ENCODE data around the gene PREX1.

The PREX1 gene

GRCh38 chr20:48644286-48644828 is 183.4 kb downstream of the PREX1 start:
- H3K4me3 ChIP-seq (ENCODE audit: low read depth, low read length): no peak overlapping the region
- no peak for TF ChIP-seq CTCF (IDR thresholded peaks at IDR 0.05; ENCODE audit: borderline replicate concordance, insufficient read depth, low read depth, low read length)

- TF ChIP-seq CTCF (IDR thresholded peaks at IDR 0.05; ENCODE audit: borderline replicate concordance, insufficient read depth, low read depth, low read length): no peak
- H3K4me3 ChIP-seq (ENCODE audit: low read depth, low read length): no peak overlapping the region
Measured at GRCh38 chr20:48642105-48642880, 185.5 kb downstream of the PREX1 start.

GRCh38 chr20:48640871-48641270 is 186.9 kb downstream of the PREX1 start:
- no peak overlapping the region for H3K4me3 ChIP-seq (ENCODE audit: low read depth, low read length)
- no peak for TF ChIP-seq CTCF (IDR thresholded peaks at IDR 0.05; ENCODE audit: borderline replicate concordance, insufficient read depth, low read depth, low read length)

GRCh38 chr20:48639899-48640298 is 187.9 kb downstream of the PREX1 start:
- H3K4me3 ChIP-seq (ENCODE audit: low read depth, low read length): no peak overlapping the region
- no peak for TF ChIP-seq CTCF (IDR thresholded peaks at IDR 0.05; ENCODE audit: borderline replicate concordance, insufficient read depth, low read depth, low read length)

GRCh38 chr20:48638546-48638945 is 189.3 kb downstream of the PREX1 start:
- no peak for TF ChIP-seq CTCF (IDR thresholded peaks at IDR 0.05; ENCODE audit: borderline replicate concordance, insufficient read depth, low read depth, low read length)
- H3K4me3 ChIP-seq (ENCODE audit: low read depth, low read length): no peak overlapping the region

- TF ChIP-seq CTCF (IDR thresholded peaks at IDR 0.05; ENCODE audit: borderline replicate concordance, insufficient read depth, low read depth, low read length): no peak
- no peak overlapping the region for H3K4me3 ChIP-seq (ENCODE audit: low read depth, low read length)
Measured at GRCh38 chr20:48637461-48637860, 190.3 kb downstream of the PREX1 start.

- TF ChIP-seq CTCF (IDR thresholded peaks at IDR 0.05; ENCODE audit: borderline replicate concordance, insufficient read depth, low read depth, low read length): no peak
- no peak overlapping the region for H3K4me3 ChIP-seq (ENCODE audit: low read depth, low read length)
Measured at GRCh38 chr20:48636301-48636700, 191.5 kb downstream of the PREX1 start.
